Activated CD8-positive, alpha-beta memory T cell treated with anti-CD3 and anti-CD28 coated beads, Interleukin-2, amount 10 ng/mL, durations not matched to agents 7 days and 5 days (primary cell): Measurements from ENCODE around the gene SLC52A1. TPM values are rescaled to one million over a fixed set of nuclear protein-coding genes. Genes with fewer than 3 reads are reported as not detected.
"Not testable (repeated sequence)": the region's sequence is repeated elsewhere in the genome, so short reads cannot be mapped to it uniquely, and the experiment has no call there.

Experiments
- ATAC-seq: fragments of 150-1000 bp; cut with Tn5 transposase; one replicate; pipeline ENCODE4 v1.10.0; 2021; ENCODE audit warnings: moderate library complexity
- CTCF ChIA-PET: fragments of 350-600 bp; sonication (Branson Sonifier 250); formaldehyde crosslinking; loops from one replicate; lab custom pipeline; 2021; ENCODE audit warnings: antibody characterized with exemption; lab: Charles Lee
- DNase-seq: peaks from one replicate; pipeline ENCODE4 v3.0.0-alpha.2; 2020
- H3K27ac Mint-ChIP-seq: one replicate; pipeline ENCODE4 v1.8.0; 2021; ENCODE audit warnings: mild to moderate bottlenecking, mixed read lengths
- H3K27me3 Mint-ChIP-seq: one replicate; pipeline ENCODE4 v1.8.0; 2021; ENCODE audit warnings: mixed read lengths
- H3K36me3 Mint-ChIP-seq: one replicate; pipeline ENCODE4 v1.8.0; 2021; ENCODE audit warnings: mild to moderate bottlenecking, mixed read lengths
- H3K4me1 Mint-ChIP-seq: one replicate; pipeline ENCODE4 v1.8.0; 2021; ENCODE audit warnings: mixed read lengths
- H3K4me3 Mint-ChIP-seq: one replicate; pipeline ENCODE4 v1.8.0; 2021; ENCODE audit warnings: mild to moderate bottlenecking, moderate library complexity, mixed read lengths
- H3K9me3 Mint-ChIP-seq: one replicate; pipeline ENCODE4 v1.8.0; 2022; ENCODE audit warnings: low read depth, mixed read lengths
- total RNA-seq, 2 experiments: library from RNA; stranded (reverse); gene quantifications; one replicate each; pipeline ENCODE4 v1.2.3, GENCODE V29; 2021

The SLC52A1 gene
- total RNA-seq = 1 to 10 TPM in 1 of 2 experiments, under 1 TPM in 1; 0.84 to 2.2 TPM

- DNase-seq (no peak), ATAC-seq (peak; percentile 31)
- no peak within 1 kb of the TSS for H3K27ac Mint-ChIP-seq
- H3K9me3 Mint-ChIP-seq = no peaks in the 10 kb centered on the region
- no peaks in the 10 kb centered on the region for H3K27me3 Mint-ChIP-seq
- peak within 1 kb of the TSS; percentile 54 for H3K4me3 Mint-ChIP-seq
- peaks cover 26% of the 10 kb centered on the region for H3K4me1 Mint-ChIP-seq
- CTCF ChIA-PET = interaction anchor here (1.0 to 10.2 kb wide), 8 partner anchors 9 to 126 kb away, joined by 3 to 103 read pairs (median 4); partner anchors contain the start of gene CAMTA2
- H3K36me3 Mint-ChIP-seq = no peaks in the 10 kb centered on the region
These were observed at the start of gene SLC52A1 for GRCh38 chr17:5035315-5035714. Gene SLC52A1, minus strand, starts transcription at chr17:5035426. Its CDS starts 820 bp downstream, at chr17:5034606.

- no peak for DNase-seq
- Mint-ChIP-seq H3K4me3 (no peak overlapping the region), H3K36me3 (peaks cover 42% of the 10 kb centered on the region), H3K27ac (no peak overlapping the region), H3K4me1 (peaks cover 19% of the 10 kb centered on the region), H3K9me3 (peaks cover 24% of the 10 kb centered on the region), H3K27me3 (no peaks in the 10 kb centered on the region)
- ATAC-seq = no peak
- CTCF ChIA-PET = interaction anchor here (0.9 kb wide), 1 partner anchor 30 kb away, joined by 3 read pairs; no protein-coding TSS in a partner anchor
These were observed 45.4 kb upstream of the SLC52A1 start for GRCh38 chr17:5080591-5080990.

GRCh38 chr17:5078106-5079028 is 43.1 kb upstream of the SLC52A1 start, which contains the start of gene ZFP3:
Gene ZFP3, plus strand, starts transcription at chr17:5078467. Its CDS starts 13,038 bp downstream, at chr17:5091505.
- ATAC-seq = peak; percentile 94
- H3K27me3 Mint-ChIP-seq = no peaks in the 10 kb centered on the region
- CTCF ChIA-PET = interaction anchor here (0.9 to 1.6 kb wide), 6 partner anchors 29 to 180 kb away, joined by 3 to 7 read pairs (median 3); partner anchors contain the start of genes ZNF232 and ZNF594

GRCh38 chr17:5077781-5078105 is 42.5 kb upstream of the SLC52A1 start:
- CTCF ChIA-PET = interaction anchor here (0.9 kb wide), 1 partner anchor 168 kb away, joined by 3 read pairs; no protein-coding TSS in a partner anchor
- Mint-ChIP-seq H3K4me1 (peaks cover 19% of the 10 kb centered on the region), H3K9me3 (peaks cover 12% of the 10 kb centered on the region), H3K27ac (peak overlapping the region; percentile 84), H3K27me3 (no peaks in the 10 kb centered on the region), H3K4me3 (peak overlapping the region; percentile 82), H3K36me3 (peaks cover 25% of the 10 kb centered on the region)
- ATAC-seq (no peak), DNase-seq (no peak)

More at GRCh38 chr17:5078106-5079028, 43.1 kb upstream of the SLC52A1 start, which contains the start of gene ZFP3:
- peak within 1 kb of the TSS; percentile 82 for H3K4me3 Mint-ChIP-seq
- peaks cover 14% of the 10 kb centered on the region for H3K9me3 Mint-ChIP-seq
- H3K36me3 Mint-ChIP-seq = peaks cover 29% of the 10 kb centered on the region
- peak within 1 kb of the TSS; percentile 84 for H3K27ac Mint-ChIP-seq
- DNase-seq = peak; percentile 86
- peaks cover 19% of the 10 kb centered on the region for H3K4me1 Mint-ChIP-seq

DNA sequence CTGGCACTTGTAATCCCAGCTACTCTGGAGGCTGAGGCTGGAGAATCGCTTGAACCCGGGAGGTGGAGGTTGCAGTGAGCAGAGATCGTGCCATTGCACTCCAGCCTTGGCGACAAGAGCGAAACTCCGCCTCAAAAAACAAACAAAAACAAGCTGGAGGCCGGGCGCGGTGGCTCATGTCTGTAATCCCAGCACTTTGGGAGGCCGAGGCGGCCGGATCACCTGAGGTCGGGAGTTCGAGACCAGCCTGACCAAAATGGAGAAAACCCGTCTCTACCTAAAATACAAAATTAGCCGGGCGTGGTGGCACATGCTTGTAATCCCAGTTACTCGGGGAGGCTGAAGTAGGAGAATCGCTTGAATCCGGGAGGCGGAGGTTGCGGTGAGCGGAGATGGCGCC is 42.0 kb upstream of the SLC52A1 start:
- DNase-seq, ATAC-seq, H3K27me3 Mint-ChIP-seq, CTCF ChIA-PET, H3K27ac Mint-ChIP-seq: not testable (repeated sequence)
- H3K4me1 Mint-ChIP-seq = peaks cover 19% of the 10 kb centered on the region
- H3K36me3 Mint-ChIP-seq = peaks cover 24% of the 10 kb centered on the region
- H3K9me3 Mint-ChIP-seq = peaks cover 11% of the 10 kb centered on the region
- H3K4me3 Mint-ChIP-seq = peak overlapping the region; percentile 82

DNA sequence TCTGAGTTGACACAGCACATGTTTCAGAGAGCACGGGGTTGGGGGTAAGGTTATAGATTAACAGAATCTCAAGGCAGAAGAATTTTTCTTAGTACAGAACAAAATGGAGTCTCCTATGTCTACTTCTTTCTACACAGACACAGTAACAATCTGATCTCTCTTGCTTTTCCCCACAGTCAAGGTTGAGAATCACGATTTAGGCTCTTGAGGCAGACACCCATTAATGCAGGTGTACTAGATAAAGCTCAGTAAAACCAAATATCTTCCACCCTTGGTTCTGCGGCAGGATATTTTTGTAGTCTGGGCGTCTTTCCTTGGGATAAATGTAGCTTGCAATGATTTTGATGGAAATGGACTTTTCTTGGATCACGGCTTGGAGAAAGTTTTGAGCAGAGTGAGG is 40.2 kb upstream of the SLC52A1 start:
- CTCF ChIA-PET, H3K9me3 Mint-ChIP-seq, H3K27ac Mint-ChIP-seq, H3K27me3 Mint-ChIP-seq, DNase-seq, ATAC-seq, H3K4me3 Mint-ChIP-seq: not testable (repeated sequence)
- peaks cover 19% of the 10 kb centered on the region for H3K4me1 Mint-ChIP-seq
- peaks cover 16% of the 10 kb centered on the region for H3K36me3 Mint-ChIP-seq

- Mint-ChIP-seq H3K36me3 (peaks cover 1% of the 10 kb centered on the region), H3K4me3 (no peak overlapping the region), H3K9me3 (no peaks in the 10 kb centered on the region), H3K27me3 (no peaks in the 10 kb centered on the region), H3K4me1 (no peaks in the 10 kb centered on the region), H3K27ac (no peak overlapping the region)
- DNase-seq (no peak), ATAC-seq (no peak)
- CTCF ChIA-PET = no interaction called here
These were observed 34.5 kb upstream of the SLC52A1 start for GRCh38 chr17:5069724-5070123.

DNA sequence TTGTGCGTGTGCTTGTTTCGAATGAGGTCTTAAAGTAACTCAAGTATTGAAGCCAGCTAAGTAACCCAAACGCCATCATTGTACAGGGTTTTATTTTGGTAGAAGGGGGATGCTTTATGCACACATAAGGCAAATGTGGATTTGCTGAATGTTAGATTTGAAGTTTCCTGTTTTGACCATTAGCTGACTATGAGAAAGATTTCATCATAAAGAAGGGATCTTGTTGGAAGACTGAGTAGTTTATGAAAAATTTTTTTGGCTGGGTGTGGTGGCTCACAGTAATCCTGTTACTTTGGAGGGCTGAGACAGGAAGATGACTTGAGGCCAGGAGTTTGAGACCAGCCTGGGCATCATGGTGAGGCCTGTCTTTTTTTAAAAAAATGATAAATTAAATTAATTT is 33.0 kb upstream of the SLC52A1 start:
- Mint-ChIP-seq H3K9me3 (no peaks in the 10 kb centered on the region), H3K4me3 (no peak overlapping the region), H3K4me1 (no peaks in the 10 kb centered on the region), H3K36me3 (peaks cover 1% of the 10 kb centered on the region), H3K27ac (no peak overlapping the region), H3K27me3 (no peaks in the 10 kb centered on the region)
- DNase-seq (no peak), ATAC-seq (no peak)
- CTCF ChIA-PET = interaction anchor here (1.2 kb wide), 1 partner anchor 23 kb away, joined by 4 read pairs; no protein-coding TSS in a partner anchor

DNA sequence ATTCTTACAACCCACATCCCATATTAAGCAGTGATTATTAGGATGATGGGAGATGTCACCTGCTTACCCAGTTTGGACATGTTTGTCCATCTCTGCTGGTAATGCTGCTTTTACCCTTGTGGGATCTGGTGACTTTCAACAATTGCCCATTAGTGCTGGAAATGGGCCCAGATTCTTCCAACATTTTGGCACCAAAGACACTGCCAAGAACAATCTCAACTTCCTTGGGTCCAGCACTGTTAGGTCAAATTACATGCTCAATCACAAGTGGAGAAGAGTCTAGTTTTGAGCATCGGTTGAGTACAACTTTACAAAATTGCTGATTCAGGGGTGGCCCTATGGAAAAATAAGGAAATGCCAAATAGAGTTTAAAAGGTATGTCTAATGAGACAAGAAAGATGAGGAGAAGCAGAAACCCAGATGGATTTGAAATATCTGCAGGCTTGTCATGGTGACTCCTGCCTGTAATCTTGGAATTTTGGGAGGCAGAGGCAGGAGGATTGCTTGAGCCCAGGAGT is 30.1 kb upstream of the SLC52A1 start:
- Mint-ChIP-seq H3K27ac (no peak overlapping the region), H3K27me3 (no peaks in the 10 kb centered on the region), H3K4me1 (peaks cover 5% of the 10 kb centered on the region), H3K9me3 (no peaks in the 10 kb centered on the region), H3K36me3 (no peaks in the 10 kb centered on the region), H3K4me3 (no peak overlapping the region)
- DNase-seq (no peak), ATAC-seq (no peak)
- CTCF ChIA-PET = no interaction called here

GRCh38 chr17:5055543-5055942 is 20.3 kb upstream of the SLC52A1 start:
- H3K4me1 Mint-ChIP-seq = peaks cover 2% of the 10 kb centered on the region
- H3K9me3 Mint-ChIP-seq = no peaks in the 10 kb centered on the region
- ATAC-seq = no peak
- CTCF ChIA-PET = no interaction called here
- H3K27ac Mint-ChIP-seq = no peak overlapping the region
- H3K4me3 Mint-ChIP-seq = no peak overlapping the region
- H3K27me3 Mint-ChIP-seq = no peaks in the 10 kb centered on the region
- H3K36me3 Mint-ChIP-seq = peaks cover 14% of the 10 kb centered on the region
- DNase-seq = no peak

GRCh38 chr17:5050278-5050677 is 15.1 kb upstream of the SLC52A1 start:
- Mint-ChIP-seq H3K27me3 (no peaks in the 10 kb centered on the region), H3K27ac (no peak overlapping the region), H3K4me1 (peaks cover 41% of the 10 kb centered on the region), H3K36me3 (peaks cover 37% of the 10 kb centered on the region), H3K9me3 (no peaks in the 10 kb centered on the region), H3K4me3 (no peak overlapping the region)
- ATAC-seq (no peak), DNase-seq (no peak)
- CTCF ChIA-PET = interaction anchor here (0.6 to 4.0 kb wide), 6 partner anchors 12 to 141 kb away, joined by 3 to 20 read pairs (median 6); partner anchors contain the start of gene CAMTA2

GRCh38 chr17:5049314-5049841 is 14.2 kb upstream of the SLC52A1 start:
- Mint-ChIP-seq H3K9me3 (no peaks in the 10 kb centered on the region), H3K27me3 (no peaks in the 10 kb centered on the region), H3K27ac (peak overlapping the region; percentile 78), H3K4me1 (peaks cover 50% of the 10 kb centered on the region), H3K4me3 (no peak overlapping the region), H3K36me3 (peaks cover 38% of the 10 kb centered on the region)
- DNase-seq (peak; percentile 84), ATAC-seq (peak; percentile 87)
- CTCF ChIA-PET = interaction anchor here (0.7 to 4.0 kb wide), 10 partner anchors 12 to 140 kb away, joined by 3 to 20 read pairs (median 4); partner anchors contain the start of genes CAMTA2, INCA1 and KIF1C

DNA sequence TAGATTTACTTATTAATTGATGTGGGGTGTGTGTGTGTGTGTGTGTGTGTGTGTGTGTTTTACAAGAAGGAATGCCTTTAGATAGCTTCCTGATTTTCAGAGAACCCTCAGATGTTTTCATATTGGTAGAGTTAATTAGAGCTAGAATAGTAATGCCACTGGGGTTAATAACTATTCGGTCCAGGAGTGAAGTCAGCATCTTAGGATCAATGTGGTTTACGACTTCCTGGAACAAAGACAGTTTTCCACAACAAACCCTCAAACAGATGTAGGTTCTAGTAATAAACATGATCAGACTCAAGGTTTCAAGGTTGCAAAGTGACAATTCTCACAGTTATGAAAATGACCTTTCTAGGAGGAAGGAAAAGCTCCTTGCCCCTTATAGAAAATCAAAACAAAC is 12.2 kb upstream of the SLC52A1 start:
- peak overlapping the region; percentile 17 for H3K27ac Mint-ChIP-seq
- H3K4me3 Mint-ChIP-seq = no peak overlapping the region
- CTCF ChIA-PET = interaction anchor here (0.8 to 1.9 kb wide), 4 partner anchors 12 to 17 kb away, joined by 4 to 11 read pairs (median 6); partner anchors contain the start of gene SLC52A1
- no peak for DNase-seq
- no peaks in the 10 kb centered on the region for H3K9me3 Mint-ChIP-seq
- H3K27me3 Mint-ChIP-seq = no peaks in the 10 kb centered on the region
- peaks cover 61% of the 10 kb centered on the region for H3K4me1 Mint-ChIP-seq
- no peak for ATAC-seq
- H3K36me3 Mint-ChIP-seq = peaks cover 34% of the 10 kb centered on the region
